Ishikawa (cell line): ENCODE data around the gene ENPP3.

Experiments used
- CREB1 ChIP-seq: IDR thresholded peaks from 2 replicates; pipeline ENCODE4 v1.6.1; 2012; ENCODE audit warnings: low read depth
- EGR1 ChIP-seq: IDR thresholded peaks from 2 replicates; pipeline ENCODE4 v1.6.1; 2012
- EP300 ChIP-seq: IDR thresholded peaks from 2 replicates; pipeline ENCODE4 v1.6.1; 2012; ENCODE audit warnings: borderline replicate concordance
- FOXM1 ChIP-seq: IDR thresholded peaks from 2 replicates; pipeline ENCODE4 v1.6.1; 2012; ENCODE audit warnings: low read depth, borderline replicate concordance
- NFIC ChIP-seq: IDR thresholded peaks from 2 replicates; pipeline ENCODE4 v1.6.1; 2012
- RAD21 ChIP-seq: IDR thresholded peaks from 2 replicates; pipeline ENCODE4 v1.6.1; 2012; ENCODE audit warnings: low read depth
- YY1 ChIP-seq: IDR thresholded peaks from 2 replicates; pipeline ENCODE4 v1.6.1; 2012; ENCODE audit warnings: low read depth
- TF ChIP-seq, protein P1 (sequence below): IDR thresholded peaks from 2 replicates; pipeline ENCODE4 v1.6.1; 2012; ENCODE audit warnings: low read depth, mild to moderate bottlenecking
- TF ChIP-seq, protein P2 (sequence below): IDR thresholded peaks from 2 replicates; pipeline ENCODE4 v1.6.1; 2012

DNA sequence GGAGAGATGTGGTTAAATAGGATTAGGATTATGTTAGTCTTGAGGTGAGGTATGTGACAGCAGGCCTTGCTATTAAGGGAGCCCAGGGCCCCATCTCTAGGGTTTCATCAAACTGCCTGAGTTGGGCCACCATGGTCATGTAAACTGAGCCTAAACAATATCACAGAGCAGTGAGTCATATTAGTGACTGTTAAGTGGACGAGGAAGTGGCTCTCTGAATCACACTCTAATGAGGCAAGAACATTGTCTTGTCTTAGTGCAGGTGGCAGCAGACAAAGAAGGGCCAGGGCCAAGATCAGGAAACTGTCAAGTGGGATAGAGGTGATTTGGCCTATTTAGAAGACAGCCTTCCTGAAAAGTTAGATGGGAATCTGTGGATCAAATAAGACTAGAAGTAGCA lies 23.1 kb downstream of the ENPP3 start:
- TF ChIP-seq NFIC = no peak
- no peak for TF ChIP-seq YY1
- TF ChIP-seq EP300 = no peak
- TF ChIP-seq, protein P1, sequence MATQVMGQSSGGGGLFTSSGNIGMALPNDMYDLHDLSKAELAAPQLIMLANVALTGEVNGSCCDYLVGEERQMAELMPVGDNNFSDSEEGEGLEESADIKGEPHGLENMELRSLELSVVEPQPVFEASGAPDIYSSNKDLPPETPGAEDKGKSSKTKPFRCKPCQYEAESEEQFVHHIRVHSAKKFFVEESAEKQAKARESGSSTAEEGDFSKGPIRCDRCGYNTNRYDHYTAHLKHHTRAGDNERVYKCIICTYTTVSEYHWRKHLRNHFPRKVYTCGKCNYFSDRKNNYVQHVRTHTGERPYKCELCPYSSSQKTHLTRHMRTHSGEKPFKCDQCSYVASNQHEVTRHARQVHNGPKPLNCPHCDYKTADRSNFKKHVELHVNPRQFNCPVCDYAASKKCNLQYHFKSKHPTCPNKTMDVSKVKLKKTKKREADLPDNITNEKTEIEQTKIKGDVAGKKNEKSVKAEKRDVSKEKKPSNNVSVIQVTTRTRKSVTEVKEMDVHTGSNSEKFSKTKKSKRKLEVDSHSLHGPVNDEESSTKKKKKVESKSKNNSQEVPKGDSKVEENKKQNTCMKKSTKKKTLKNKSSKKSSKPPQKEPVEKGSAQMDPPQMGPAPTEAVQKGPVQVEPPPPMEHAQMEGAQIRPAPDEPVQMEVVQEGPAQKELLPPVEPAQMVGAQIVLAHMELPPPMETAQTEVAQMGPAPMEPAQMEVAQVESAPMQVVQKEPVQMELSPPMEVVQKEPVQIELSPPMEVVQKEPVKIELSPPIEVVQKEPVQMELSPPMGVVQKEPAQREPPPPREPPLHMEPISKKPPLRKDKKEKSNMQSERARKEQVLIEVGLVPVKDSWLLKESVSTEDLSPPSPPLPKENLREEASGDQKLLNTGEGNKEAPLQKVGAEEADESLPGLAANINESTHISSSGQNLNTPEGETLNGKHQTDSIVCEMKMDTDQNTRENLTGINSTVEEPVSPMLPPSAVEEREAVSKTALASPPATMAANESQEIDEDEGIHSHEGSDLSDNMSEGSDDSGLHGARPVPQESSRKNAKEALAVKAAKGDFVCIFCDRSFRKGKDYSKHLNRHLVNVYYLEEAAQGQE = no peak
- TF ChIP-seq RAD21 = no peak
- TF ChIP-seq EGR1 = no peak
- no peak for TF ChIP-seq FOXM1
- TF ChIP-seq, protein P2, sequence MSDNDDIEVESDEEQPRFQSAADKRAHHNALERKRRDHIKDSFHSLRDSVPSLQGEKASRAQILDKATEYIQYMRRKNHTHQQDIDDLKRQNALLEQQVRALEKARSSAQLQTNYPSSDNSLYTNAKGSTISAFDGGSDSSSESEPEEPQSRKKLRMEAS = no peak
- TF ChIP-seq CREB1 = no peak
